Activated CD4-positive, alpha-beta memory T cell treated with anti-CD3 and anti-CD28 coated beads for 36 hours (primary cell): ENCODE data around the gene DUSP14. TPM values are rescaled to one million over a fixed set of nuclear protein-coding genes. Genes with fewer than 3 reads are reported as not detected.
A peak's percentile ranks its signal among the peaks of the same experiment; 100 is the strongest.
"Not testable (repeated sequence)": the region's sequence is repeated elsewhere in the genome, so short reads cannot be mapped to it uniquely, and the experiment has no call there.

Source experiments
- CTCF ChIA-PET: fragments of 350-600 bp; sonication (Branson Sonifier 250); formaldehyde crosslinking; loops from one replicate; lab custom pipeline; 2021; ENCODE audit warnings: antibody characterized with exemption, inconsistent platforms; lab: Charles Lee
- POLR2A ChIA-PET: fragments of 350-600 bp; sonication (Branson Sonifier 250); formaldehyde crosslinking; loops from one replicate; lab custom pipeline; 2021; ENCODE audit warnings: antibody characterized with exemption; lab: Charles Lee
- DNase-seq: peaks from one replicate; pipeline ENCODE4 v3.0.0-alpha.2; 2020
- H3K27ac Mint-ChIP-seq: one replicate; pipeline ENCODE4 v1.8.0; 2021; ENCODE audit warnings: mixed read lengths
- H3K27me3 Mint-ChIP-seq: one replicate; pipeline ENCODE4 v1.8.0; 2021; ENCODE audit warnings: mixed read lengths
- H3K36me3 Mint-ChIP-seq: one replicate; pipeline ENCODE4 v1.8.0; 2021; ENCODE audit warnings: mixed read lengths
- H3K4me1 Mint-ChIP-seq: one replicate; pipeline ENCODE4 v1.8.0; 2021; ENCODE audit warnings: low read depth, mixed read lengths
- H3K4me3 Mint-ChIP-seq: one replicate; pipeline ENCODE4 v1.8.0; 2021; ENCODE audit warnings: mild to moderate bottlenecking, mixed read lengths
- H3K9me3 Mint-ChIP-seq: one replicate; pipeline ENCODE4 v1.8.0; 2021; ENCODE audit warnings: mixed read lengths
- intact Hi-C: fragments of 100-400 bp; cut with micrococcal nuclease; formaldehyde crosslinking; loops from one replicate; pipeline ENCODE4 v1.15.1; 2023
- total RNA-seq, 2 experiments: library from RNA; stranded (reverse); gene quantifications; one replicate each; pipeline ENCODE4 v1.2.3, GENCODE V29; 2021

The DUSP14 gene
- total RNA-seq = 10 to 100 TPM; 17.4 to 19.0 TPM

- H3K4me1 Mint-ChIP-seq = peaks cover 47% of the 10 kb centered on the region
- H3K27ac Mint-ChIP-seq = peak within 1 kb of the TSS; percentile 88
- H3K4me3 Mint-ChIP-seq = peak within 1 kb of the TSS; percentile 90
- DNase-seq = peak; percentile 84
- ChIA-PET POLR2A (interaction anchor here (1.0 to 1.1 kb wide), 3 partner anchors 32 to 131 kb away, joined by 3 to 5 read pairs (median 5); no protein-coding TSS in a partner anchor), CTCF (no interaction called here)
- H3K27me3 Mint-ChIP-seq = no peaks in the 10 kb centered on the region
- intact Hi-C loops = loop anchor here (1.0 to 2.0 kb wide), 4 partner anchors 59 to 130 kb away; partner anchors contain the start of genes ACACA, SYNRG and TADA2A
- H3K9me3 Mint-ChIP-seq = no peaks in the 10 kb centered on the region
- H3K36me3 Mint-ChIP-seq = no peaks in the 10 kb centered on the region
Measured at GRCh38 chr17:37489197-37490001, at the start of gene DUSP14. DUSP14 (plus strand) TSS chr17:37489891; CDS start chr17:37512273, 22,382 bp downstream.

GRCh38 chr17:37440424-37440823, 49.3 kb upstream of the DUSP14 start:
- CTCF ChIA-PET = interaction anchor here (1.1 to 1.2 kb wide), 2 partner anchors 10 to 67 kb away, joined by 3 to 4 read pairs; no protein-coding TSS in a partner anchor
- intact Hi-C loops = no loop called here
- Mint-ChIP-seq H3K9me3 (no peaks in the 10 kb centered on the region), H3K4me1 (peaks cover 4% of the 10 kb centered on the region), H3K36me3 (peaks cover 38% of the 10 kb centered on the region), H3K4me3 (no peak overlapping the region), H3K27ac (peak overlapping the region; percentile 6), H3K27me3 (no peaks in the 10 kb centered on the region)
- POLR2A ChIA-PET = interaction anchor here (1.1 kb wide), 1 partner anchor 54 kb away, joined by 3 read pairs; no protein-coding TSS in a partner anchor
- DNase-seq = no peak

GRCh38 chr17:37441369-37442014, 48.2 kb upstream of the DUSP14 start:
- CTCF ChIA-PET = interaction anchor here (0.6 to 1.2 kb wide), 4 partner anchors 12 to 566 kb away, joined by 3 to 4 read pairs (median 3); no protein-coding TSS in a partner anchor
- H3K9me3 Mint-ChIP-seq, H3K4me3 Mint-ChIP-seq, intact Hi-C loops, DNase-seq, H3K27ac Mint-ChIP-seq, H3K27me3 Mint-ChIP-seq, H3K4me1 Mint-ChIP-seq: not testable (repeated sequence)
- H3K36me3 Mint-ChIP-seq = peaks cover 41% of the 10 kb centered on the region
- POLR2A ChIA-PET = interaction anchor here (1.1 kb wide), 1 partner anchor 53 kb away, joined by 3 read pairs; no protein-coding TSS in a partner anchor

- Mint-ChIP-seq H3K4me3 (no peak overlapping the region), H3K4me1 (peaks cover 5% of the 10 kb centered on the region), H3K9me3 (no peaks in the 10 kb centered on the region), H3K36me3 (peaks cover 44% of the 10 kb centered on the region), H3K27me3 (no peaks in the 10 kb centered on the region), H3K27ac (no peak overlapping the region)
- no peak for DNase-seq
- ChIA-PET CTCF (no interaction called here), POLR2A (no interaction called here)
- intact Hi-C loops = no loop called here
Measured at GRCh38 chr17:37446027-37446426, 43.7 kb upstream of the DUSP14 start.

DNA sequence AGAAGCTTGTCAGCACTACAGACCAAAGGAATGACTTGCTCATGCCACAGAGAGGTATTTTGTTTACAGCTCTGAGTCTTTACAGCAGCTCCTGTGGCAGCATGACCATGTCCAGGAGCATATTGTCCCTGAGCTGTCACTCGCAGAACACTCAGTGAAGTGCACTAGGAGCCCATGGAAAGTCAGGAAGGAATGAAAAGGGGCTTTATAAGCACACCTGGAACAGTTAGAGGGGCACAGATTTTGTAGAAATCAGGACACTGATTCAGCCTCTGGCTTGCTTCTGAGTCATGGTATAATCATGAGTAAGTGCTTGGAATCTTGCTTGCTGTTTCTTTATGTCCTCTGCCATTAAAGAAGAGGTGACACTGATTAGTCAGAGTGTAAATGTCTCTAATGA, 42.0 kb upstream of the DUSP14 start:
- intact Hi-C loops = no loop called here
- H3K4me1 Mint-ChIP-seq = peaks cover 5% of the 10 kb centered on the region
- no peaks in the 10 kb centered on the region for H3K27me3 Mint-ChIP-seq
- POLR2A ChIA-PET = no interaction called here
- no peak overlapping the region for H3K27ac Mint-ChIP-seq
- no peaks in the 10 kb centered on the region for H3K9me3 Mint-ChIP-seq
- H3K36me3 Mint-ChIP-seq = peaks cover 41% of the 10 kb centered on the region
- H3K4me3 Mint-ChIP-seq = no peak overlapping the region
- DNase-seq = no peak
- CTCF ChIA-PET = no interaction called here

DNA sequence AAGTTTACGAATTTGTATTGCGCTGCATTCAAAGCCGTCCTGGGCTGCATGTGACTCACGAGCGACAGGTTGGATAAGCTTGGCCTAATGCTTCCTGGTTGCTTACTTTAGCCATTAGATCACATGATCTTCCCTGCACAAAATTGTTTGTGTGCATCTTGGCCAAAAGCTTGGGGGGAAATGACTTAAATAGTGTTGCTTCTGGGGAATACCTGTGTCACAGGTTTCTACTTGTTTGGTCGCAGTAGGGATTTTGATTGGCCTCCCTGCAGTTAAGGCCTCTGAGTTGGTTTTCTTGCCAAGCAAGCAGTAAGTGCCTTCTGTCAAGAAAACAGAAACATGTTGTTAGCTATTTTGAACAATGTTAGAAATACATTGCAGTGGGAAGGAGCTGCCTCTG, 39.6 kb upstream of the DUSP14 start:
- POLR2A ChIA-PET = interaction anchor here (1.5 kb wide), 1 partner anchor 20 kb away, joined by 4 read pairs; no protein-coding TSS in a partner anchor

DNA sequence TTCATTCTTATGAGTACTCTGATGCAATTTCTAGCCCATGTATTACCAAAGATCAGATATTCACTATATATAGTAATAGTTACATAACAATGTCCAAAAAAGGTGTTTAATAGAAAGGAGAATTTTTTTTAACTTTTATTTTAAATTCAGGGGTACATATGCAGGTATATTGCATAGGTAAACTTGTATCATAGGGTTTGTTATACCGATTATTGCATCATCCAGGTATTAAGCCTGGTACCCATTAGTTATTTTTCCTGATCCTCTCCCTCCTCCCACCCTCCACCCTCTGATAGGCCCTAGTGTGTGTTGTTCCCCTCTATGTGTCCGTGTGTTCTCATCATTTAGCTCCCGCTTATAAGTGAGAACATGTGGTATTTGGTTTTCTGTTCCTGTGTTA, 31.9 kb upstream of the DUSP14 start:
- H3K9me3 Mint-ChIP-seq, H3K4me1 Mint-ChIP-seq, H3K4me3 Mint-ChIP-seq, H3K27ac Mint-ChIP-seq, DNase-seq, intact Hi-C loops, H3K27me3 Mint-ChIP-seq, POLR2A ChIA-PET: not testable (repeated sequence)
- H3K36me3 Mint-ChIP-seq = peaks cover 24% of the 10 kb centered on the region
- CTCF ChIA-PET = interaction anchor here (0.9 kb wide), 1 partner anchor 28 kb away, joined by 3 read pairs; no protein-coding TSS in a partner anchor

More for the DNA sequence above, 39.6 kb upstream of the DUSP14 start:
- intact Hi-C loops = no loop called here
- H3K4me3 Mint-ChIP-seq = no peak overlapping the region
- peaks cover 34% of the 10 kb centered on the region for H3K36me3 Mint-ChIP-seq
- peaks cover 5% of the 10 kb centered on the region for H3K4me1 Mint-ChIP-seq
- H3K9me3 Mint-ChIP-seq = no peaks in the 10 kb centered on the region
- H3K27ac Mint-ChIP-seq = no peak overlapping the region
- CTCF ChIA-PET = interaction anchor here (0.9 to 2.3 kb wide), 3 partner anchors 12 to 77 kb away, joined by 3 to 12 read pairs (median 6); no protein-coding TSS in a partner anchor
- DNase-seq = no peak
- H3K27me3 Mint-ChIP-seq = no peaks in the 10 kb centered on the region

GRCh38 chr17:37458805-37459204, 30.9 kb upstream of the DUSP14 start:
- no peak for DNase-seq
- intact Hi-C loops = no loop called here
- Mint-ChIP-seq H3K4me1 (peaks cover 7% of the 10 kb centered on the region), H3K36me3 (peaks cover 23% of the 10 kb centered on the region), H3K27ac (no peak overlapping the region), H3K9me3 (no peaks in the 10 kb centered on the region), H3K27me3 (no peaks in the 10 kb centered on the region), H3K4me3 (no peak overlapping the region)
- POLR2A ChIA-PET = no interaction called here
- CTCF ChIA-PET = interaction anchor here (0.9 kb wide), 1 partner anchor 29 kb away, joined by 3 read pairs; no protein-coding TSS in a partner anchor

- H3K27me3 Mint-ChIP-seq = no peaks in the 10 kb centered on the region
- POLR2A ChIA-PET = interaction anchor here (0.6 kb wide), 1 partner anchor 32 kb away, joined by 4 read pairs; no protein-coding TSS in a partner anchor
- peak overlapping the region; percentile 63 for H3K27ac Mint-ChIP-seq
- H3K4me1 Mint-ChIP-seq = peaks cover 15% of the 10 kb centered on the region
- no peaks in the 10 kb centered on the region for H3K9me3 Mint-ChIP-seq
- peak; percentile 13 for DNase-seq
- H3K4me3 Mint-ChIP-seq = no peak overlapping the region
- intact Hi-C loops = loop anchor here (2.0 kb wide), 1 partner anchor 31 kb away; no protein-coding TSS in a partner anchor
- CTCF ChIA-PET = no interaction called here
- peaks cover 36% of the 10 kb centered on the region for H3K36me3 Mint-ChIP-seq
Measured at GRCh38 chr17:37461668-37462067, 28.0 kb upstream of the DUSP14 start.

DNA sequence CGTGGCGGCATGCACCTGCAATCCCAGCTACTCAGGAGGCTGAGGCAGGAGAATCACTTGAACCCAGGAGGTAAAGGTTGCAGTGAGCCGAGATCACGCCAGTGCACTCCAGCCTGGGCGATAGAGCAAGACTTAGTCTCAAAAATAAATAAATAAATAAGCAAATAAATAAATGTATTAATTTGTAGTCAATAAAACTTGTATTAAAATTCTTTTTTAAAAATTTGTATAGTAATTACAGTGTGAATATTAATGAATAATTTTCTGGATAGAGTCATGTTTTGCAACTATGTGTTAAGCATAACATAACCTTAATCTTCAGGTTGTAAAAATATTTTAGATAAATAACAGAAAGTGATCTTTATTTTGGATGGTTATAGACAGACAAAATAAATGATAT, 27.2 kb upstream of the DUSP14 start:
- no peak overlapping the region for H3K27ac Mint-ChIP-seq
- intact Hi-C loops = no loop called here
- H3K36me3 Mint-ChIP-seq = peaks cover 41% of the 10 kb centered on the region
- peaks cover 15% of the 10 kb centered on the region for H3K4me1 Mint-ChIP-seq
- H3K4me3 Mint-ChIP-seq = no peak overlapping the region
- ChIA-PET CTCF (no interaction called here), POLR2A (interaction anchor here (0.6 kb wide), 1 partner anchor 33 kb away, joined by 4 read pairs; no protein-coding TSS in a partner anchor)
- no peaks in the 10 kb centered on the region for H3K27me3 Mint-ChIP-seq
- no peak for DNase-seq
- no peaks in the 10 kb centered on the region for H3K9me3 Mint-ChIP-seq

DNA sequence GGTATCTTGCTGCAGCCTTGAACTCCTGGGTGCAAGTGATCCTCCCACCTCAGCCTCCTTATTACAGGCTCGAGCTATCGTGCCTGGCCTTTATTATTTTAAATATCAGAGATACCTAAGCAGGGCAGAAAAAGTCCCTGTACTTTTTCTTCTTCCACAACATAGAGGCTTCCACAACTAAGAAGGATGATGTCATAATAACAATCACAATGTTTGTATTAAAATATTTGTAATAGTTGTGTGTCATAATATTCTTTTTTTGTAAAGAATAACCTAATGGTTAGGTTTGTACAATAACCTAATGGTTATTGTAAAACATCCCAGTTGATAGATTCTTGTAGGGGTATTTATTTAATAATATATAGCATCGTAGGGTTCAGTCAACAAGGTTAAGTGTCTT, 26.7 kb upstream of the DUSP14 start:
- Mint-ChIP-seq H3K9me3 (no peaks in the 10 kb centered on the region), H3K4me3 (no peak overlapping the region), H3K27me3 (no peaks in the 10 kb centered on the region), H3K27ac (no peak overlapping the region), H3K4me1 (peaks cover 15% of the 10 kb centered on the region), H3K36me3 (peaks cover 42% of the 10 kb centered on the region)
- DNase-seq = no peak
- intact Hi-C loops = no loop called here
- ChIA-PET CTCF (interaction anchor here (1.1 kb wide), 1 partner anchor 25 kb away, joined by 3 read pairs; no protein-coding TSS in a partner anchor), POLR2A (no interaction called here)
